ENCODE measurements around the gene RIN2.
A peak's percentile ranks its signal among the peaks of the same experiment; 100 is the strongest.

Gene RIN2

GRCh38 chr20:19758133-19758500 lies at the start of gene RIN2:
Gene RIN2 (plus strand): TSS chr20:19758258. CDS start chr20:19889602, 131,344 bp downstream.
- no peak for DNase-seq

DNA sequence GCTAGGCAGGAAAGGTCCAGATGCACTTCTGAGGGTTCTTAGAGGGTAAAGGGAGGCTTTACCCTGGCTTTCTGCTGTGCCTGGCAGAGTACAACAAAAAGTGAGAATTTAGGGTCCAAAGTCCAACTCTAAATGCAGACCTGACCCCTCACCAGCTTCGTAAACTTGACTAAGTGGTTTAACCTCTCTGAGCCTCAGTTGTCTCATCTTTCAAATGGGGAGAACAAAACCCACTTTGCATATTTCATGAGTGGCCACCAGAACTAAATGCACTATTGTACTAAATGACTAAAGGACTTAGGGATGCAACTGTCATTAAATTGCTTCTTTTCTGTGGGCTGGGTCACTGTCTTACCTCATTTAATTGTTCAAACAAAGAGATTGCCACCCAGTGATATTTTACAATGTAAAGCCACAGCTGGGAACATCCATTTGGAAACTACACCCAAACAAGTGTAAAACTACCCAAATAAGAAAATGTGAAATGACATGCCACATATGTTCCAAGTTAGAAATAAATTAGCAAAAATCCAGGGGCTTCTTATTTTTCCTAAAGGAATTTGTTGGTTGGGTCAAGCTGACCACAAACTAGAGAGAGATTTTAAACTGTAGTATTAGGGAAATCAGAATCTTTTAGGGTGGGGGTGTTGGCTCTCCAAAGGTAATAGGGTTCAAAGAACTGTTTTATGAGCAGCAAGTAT lies 48.3 kb upstream of the RIN2 start:
- DNase-seq, result no peak

- DNase-seq, result no peak
Measured at GRCh38 chr20:19710336-19711120, 47.5 kb upstream of the RIN2 start.

DNA sequence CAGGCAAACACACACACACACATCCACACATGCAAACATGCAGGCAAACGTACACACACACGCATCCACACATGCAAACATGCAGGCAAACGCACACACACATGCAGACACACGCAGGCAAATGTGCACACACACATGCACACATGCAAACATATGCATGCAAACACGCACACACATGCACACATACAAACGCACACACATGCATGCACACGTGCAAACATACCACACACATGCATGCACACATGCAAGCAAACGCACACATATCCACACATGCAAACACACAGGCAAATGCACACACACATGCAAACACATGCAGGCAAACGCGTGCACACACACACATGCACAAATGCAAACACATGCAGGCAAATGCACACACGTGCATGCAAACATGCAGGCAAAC lies 46.9 kb upstream of the RIN2 start:
- DNase-seq, result no peak

DNA sequence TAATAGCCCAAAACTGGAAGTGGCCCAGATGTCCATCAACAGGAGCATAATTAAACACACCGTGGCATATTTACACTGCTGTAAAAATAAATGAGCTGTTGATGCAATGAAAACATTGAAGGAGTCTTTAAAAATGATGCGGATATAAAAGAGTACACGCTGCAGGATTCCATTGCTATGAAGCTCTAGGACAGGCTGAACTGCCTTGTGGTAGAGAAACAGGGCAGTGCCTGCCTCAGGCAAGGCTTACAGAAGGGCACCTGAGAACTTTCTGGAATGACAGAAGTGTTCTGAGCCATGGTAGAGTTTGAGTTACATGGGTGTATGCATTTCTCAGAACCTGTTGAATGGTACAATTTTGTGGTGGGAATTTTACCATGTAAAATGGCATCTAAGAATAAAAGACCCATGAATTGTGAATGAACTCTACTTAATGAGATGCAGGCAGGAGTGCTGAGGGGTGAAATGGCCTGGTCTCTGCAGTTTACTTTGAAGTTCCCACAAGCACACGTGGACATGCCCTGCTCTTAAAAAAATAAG lies 45.3 kb upstream of the RIN2 start:
- no peak for DNase-seq

- DNase-seq, result no peak
Measured at GRCh38 chr20:19713822-19714578, 44.1 kb upstream of the RIN2 start.

DNA sequence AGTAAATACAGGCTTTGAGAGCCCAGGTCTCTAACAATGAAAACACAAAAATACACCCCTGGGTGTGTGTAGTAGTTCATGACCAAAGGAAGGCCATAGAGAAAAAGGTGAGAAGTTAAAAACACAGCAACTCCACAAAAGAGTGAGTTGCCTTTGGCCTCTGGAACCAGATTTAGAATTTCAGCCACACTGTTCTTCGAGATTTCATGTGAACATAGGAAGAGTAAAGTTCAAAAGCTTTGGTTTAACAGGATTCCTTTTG lies 43.5 kb upstream of the RIN2 start:
- DNase-seq, result no peak

DNA sequence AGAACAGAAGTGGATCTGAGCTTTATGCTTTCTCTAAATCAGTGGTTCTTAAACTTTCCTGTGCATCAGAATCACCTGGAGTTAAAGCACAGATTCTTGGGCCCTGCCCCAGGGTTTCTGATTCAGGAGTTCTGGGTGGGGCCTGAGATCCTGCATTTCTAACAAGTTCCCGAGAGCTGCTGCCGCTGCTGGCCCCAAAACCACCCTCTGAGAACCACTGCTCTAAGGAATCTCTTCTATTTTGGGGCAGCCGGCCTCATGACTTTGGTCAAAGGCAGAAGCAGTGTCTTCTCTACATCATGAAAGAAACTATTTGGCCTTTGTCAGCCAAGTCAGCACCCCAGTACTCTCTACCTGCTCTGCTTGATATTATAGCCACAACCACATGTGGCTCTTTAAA lies 42.1 kb upstream of the RIN2 start:
- no peak for DNase-seq

- no peak for DNase-seq
Measured at GRCh38 chr20:19718880-19719279, 39.2 kb upstream of the RIN2 start.

DNA sequence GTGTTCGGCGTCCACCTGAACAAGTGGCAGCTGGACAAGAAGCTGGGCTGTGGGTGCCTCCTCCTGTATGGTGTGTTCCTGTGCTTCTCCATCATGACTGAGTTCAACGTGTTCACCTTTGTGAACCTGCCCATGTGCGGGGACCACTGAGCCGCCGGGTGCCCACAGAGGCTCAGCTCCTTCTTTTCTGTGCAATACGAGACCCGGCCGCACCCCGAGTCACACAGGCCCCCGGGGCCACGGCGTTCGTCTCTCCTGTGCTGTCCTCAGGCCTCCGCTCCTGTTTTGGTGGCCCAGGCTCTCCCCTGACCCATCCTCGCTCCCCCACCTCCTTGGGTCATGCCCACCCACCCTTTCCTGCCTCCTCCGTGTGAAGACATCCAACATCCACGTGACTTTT lies 37.1 kb upstream of the RIN2 start:
- DNase-seq, result no peak

DNA sequence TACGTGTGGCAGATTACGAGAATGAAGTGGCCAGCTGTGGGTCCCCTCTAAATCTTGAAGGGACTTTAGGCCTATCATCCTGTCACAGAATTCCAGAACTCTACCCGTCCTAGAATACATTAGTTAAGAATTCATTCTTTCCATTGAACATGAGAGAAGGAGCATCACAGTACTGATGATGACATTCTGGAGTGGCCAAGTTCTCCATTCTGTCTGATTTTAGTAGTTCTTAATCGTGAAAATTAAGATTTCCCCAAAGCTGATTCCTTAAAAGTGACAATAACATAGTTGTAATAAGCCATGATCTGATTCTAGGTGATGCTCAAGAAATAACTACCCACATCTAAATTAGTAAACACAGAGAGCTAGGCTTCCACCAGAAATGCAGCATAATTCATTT lies 35.0 kb upstream of the RIN2 start:
- peak; percentile 43 for DNase-seq

GRCh38 chr20:19723813-19724430 lies 34.1 kb upstream of the RIN2 start:
- DNase-seq, result no peak

DNA sequence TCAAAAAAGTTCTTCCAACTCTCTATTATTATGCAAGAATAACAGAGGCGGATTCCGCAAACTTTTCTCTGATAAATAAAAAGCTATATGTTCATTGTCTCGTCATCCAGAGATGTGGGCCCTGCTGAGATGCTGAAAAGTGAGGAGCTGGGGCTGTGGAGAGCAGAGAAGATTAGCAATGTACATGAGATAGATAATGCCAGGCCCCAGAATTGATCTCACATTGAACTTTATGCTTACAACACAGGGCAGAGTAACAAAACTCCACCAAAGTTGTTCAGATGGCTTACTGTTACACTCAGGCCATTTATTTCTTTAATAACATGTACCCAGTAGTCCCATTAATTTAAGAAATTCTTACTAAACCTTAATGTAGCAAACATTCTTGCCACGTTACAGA lies 32.7 kb upstream of the RIN2 start:
- DNase-seq, result no peak

GRCh38 chr20:19725814-19726525 lies 32.1 kb upstream of the RIN2 start:
- peak; percentile 83 for DNase-seq

GRCh38 chr20:19727251-19727847 lies 30.7 kb upstream of the RIN2 start:
- DNase-seq, result no peak

GRCh38 chr20:19729672-19730071 lies 28.4 kb upstream of the RIN2 start:
- no peak for DNase-seq

- no peak for DNase-seq
Measured at GRCh38 chr20:19730706-19731105, 27.4 kb upstream of the RIN2 start.

DNA sequence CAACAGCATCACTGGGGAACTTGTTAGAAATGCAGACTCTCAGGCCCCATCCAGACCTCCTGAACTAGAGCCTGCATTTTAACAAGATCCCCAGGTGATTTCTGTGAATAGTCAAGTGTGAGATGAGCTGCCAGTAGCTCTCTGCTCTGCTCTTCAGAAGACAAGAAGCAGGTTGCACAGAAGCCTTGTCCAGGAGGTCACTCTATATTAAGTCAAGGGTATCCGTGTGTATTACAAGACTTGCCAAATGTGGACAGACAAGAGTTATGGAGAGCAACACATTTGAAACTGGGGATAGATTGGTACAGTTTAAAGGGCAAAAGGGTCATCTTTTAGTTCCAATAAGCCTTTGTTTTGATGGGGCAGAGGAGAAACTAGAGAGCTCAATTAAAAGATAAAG lies 23.2 kb upstream of the RIN2 start:
- no peak for DNase-seq

DNA sequence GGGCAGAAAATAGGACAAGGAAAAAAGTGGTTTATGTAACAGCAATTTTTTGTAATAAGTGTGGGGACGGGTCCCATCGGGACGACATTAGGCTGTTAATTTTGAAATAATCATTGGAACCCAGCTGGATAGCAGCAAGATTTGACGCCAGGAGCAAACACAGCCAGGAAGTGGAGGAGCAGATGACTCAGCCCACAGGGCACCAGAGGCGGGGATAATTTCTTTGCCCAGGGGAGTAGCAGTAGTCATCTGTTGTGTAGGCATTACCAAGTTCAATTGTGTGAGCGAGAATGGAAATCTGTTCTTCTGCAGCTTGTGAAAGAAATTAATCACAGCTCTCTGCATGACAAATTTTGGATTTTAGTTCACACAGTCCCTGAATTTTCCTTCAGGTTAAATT lies 22.6 kb upstream of the RIN2 start:
- peak; percentile 88 for DNase-seq

DNA sequence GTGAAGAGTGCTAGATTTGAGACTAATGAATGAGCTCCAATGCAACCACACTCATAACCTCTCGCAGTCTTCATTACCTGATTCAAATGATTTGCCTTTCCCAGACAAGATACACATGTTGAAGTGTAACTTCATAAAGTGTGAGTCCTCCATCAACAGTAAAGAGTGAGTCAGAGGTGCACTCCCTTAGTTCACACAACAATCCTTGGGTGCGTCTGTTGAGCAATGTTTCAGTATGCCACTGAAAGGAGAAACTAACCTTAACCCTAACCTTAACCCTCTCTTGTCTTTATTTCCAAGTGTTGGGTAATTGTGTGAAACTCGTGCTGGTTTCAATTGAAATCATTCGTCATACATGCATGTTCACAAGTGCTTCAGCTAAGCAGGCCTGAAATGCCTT lies 21.0 kb upstream of the RIN2 start:
- DNase-seq, result peak; percentile 94

GRCh38 chr20:19738951-19739350 lies 19.1 kb upstream of the RIN2 start:
- DNase-seq, result no peak

DNA sequence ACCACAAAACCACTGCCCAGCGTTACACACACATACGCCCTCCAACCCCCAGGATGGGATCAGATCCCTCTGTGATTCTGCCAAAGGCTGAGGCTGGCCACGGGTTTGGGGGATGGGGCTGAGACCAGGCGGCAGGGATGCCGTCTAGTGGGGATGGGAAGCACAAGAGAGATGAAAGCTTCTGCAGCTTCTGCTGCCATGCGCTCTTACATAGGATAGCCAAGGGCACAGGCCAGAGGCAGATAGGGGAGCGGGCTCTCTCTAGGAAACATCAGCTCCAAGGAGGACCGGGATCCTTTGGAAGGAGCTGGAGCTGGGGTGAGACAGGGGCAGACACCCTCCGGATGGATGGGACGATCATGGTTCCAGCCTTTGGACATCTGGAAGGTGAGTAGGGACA lies 18.7 kb upstream of the RIN2 start:
- DNase-seq, result no peak

Measured in inflammatory macrophage treated with lipopolysaccharide for 4 hours (primary cell).